NCI-H1417 (cell line): ENCODE data around the gene PRKN.
A peak's percentile ranks its signal among the peaks of the same experiment; 100 is the strongest.

Source experiments
- DNase-seq, 3 experiments: peaks; one replicate each; lab custom pipeline; 2025; lab: John Stamatoyannopoulos, UW

Gene PRKN

GRCh38 chr6:162181741-162182401, 545.7 kb downstream of the PRKN start:
- DNase-seq = no peak

DNA sequence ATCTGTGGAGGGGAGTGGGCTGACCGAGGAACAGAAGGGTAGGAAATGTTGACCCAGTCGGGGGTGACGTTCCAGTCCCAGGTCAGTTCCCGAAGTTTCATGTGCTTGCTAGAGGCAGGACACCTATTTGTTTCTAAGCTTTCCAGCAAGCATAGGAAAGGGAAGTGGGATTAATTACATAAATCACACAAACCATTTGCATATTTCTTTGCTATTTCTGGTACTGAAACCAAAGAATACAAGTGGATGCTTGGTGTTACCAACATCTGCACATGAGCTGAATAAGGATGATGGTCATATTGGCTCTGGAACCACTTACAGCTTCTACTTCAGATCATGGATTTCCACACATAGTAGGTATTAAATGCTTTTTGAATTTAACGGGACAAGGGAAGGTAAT, 546.5 kb downstream of the PRKN start:
- no peak for DNase-seq

- DNase-seq = no peak
These were observed 548.2 kb downstream of the PRKN start for GRCh38 chr6:162179196-162179951.

DNA sequence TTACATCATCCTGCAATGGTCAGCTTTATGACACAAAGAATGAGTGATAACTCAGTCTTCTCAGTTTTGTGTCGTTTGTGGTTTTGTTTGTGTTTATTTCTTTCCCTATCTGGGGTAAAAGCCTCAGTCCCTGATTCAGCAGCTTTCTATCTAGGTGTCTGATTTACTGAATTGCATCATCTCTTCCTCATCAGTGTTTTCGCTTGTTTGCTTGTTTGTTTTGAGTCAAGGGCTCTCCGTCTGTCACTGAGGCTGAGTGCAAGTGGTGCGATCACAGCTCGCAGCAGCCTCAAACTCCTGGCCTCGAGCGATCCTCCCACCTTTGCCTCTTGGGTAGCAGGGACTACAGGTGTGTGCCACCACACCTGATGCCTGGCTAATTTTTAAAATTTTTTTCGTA, 548.9 kb downstream of the PRKN start:
- DNase-seq = no peak

DNA sequence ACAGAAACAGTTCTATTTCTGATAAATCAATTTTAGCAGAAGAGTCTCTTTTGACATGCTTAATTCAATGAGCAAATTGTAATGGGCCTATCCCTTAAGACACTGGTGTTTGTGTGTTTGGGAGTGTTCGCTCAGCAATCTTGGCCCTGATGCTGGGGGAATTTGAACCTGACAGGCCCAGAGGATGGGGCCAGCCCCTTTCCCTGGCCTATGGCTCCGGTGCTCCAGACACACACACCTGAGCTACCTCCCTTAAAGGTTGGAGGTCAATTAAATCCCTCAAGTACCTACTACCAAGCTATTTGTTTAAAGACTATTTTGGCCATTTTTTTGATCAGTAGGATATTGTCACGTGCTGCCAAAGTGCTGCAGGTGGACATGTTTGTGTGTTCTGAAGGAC, 549.3 kb downstream of the PRKN start:
- DNase-seq = peak in 2 of 3 experiments; percentile 23 to 60

- DNase-seq = peak in 2 of 3 experiments; percentile 72 to 93
These were observed 549.8 kb downstream of the PRKN start for GRCh38 chr6:162177746-162178145.

DNA sequence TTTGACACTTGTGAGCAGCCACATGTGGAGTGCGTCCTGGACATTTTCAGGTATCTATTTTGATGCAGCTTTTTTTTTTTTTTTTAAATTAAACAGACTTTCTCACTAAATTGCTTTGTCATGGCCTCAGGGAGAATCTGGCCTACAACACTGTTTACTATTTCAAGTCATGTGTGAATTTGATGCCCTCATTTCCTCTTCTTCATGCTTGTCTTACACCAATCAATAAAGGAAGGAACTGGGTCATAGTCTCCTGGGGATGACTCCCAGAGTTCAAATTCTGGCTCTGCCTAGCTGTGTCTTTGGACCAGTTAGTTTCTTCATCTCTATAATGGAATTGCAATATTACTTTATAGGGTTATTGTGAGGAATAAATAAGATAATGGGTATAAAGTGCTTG, 554.1 kb downstream of the PRKN start:
- DNase-seq = peak in 2 of 3 experiments; percentile 3 to 25

GRCh38 chr6:162165479-162165878, 562.1 kb downstream of the PRKN start:
- no peak for DNase-seq

- DNase-seq = peak in 1 of 3 experiments; percentile 13
These were observed 570.2 kb downstream of the PRKN start for GRCh38 chr6:162157167-162157870.

- no peak for DNase-seq
These were observed 571.4 kb downstream of the PRKN start for GRCh38 chr6:162156146-162156545.

DNA sequence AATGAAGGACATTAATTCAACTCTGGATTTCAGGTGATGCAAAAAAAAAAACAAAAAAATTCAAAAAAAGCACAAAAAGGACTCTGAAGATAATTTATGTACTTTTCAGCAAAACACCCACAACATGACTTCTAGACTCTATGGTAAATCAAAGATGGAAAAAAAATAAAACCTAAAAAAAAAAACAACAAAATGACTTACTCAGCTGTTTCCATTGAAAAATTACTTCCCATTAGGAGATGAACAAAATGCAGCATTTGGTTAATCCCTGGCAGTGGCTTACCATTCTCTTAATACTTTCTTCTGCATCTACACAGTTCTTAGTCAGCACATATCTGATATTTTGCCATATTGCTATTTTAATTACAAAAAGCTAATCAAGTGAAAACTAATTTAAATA, 572.6 kb downstream of the PRKN start:
- no peak for DNase-seq

GRCh38 chr6:162154001-162154400, 573.6 kb downstream of the PRKN start:
- DNase-seq = no peak

DNA sequence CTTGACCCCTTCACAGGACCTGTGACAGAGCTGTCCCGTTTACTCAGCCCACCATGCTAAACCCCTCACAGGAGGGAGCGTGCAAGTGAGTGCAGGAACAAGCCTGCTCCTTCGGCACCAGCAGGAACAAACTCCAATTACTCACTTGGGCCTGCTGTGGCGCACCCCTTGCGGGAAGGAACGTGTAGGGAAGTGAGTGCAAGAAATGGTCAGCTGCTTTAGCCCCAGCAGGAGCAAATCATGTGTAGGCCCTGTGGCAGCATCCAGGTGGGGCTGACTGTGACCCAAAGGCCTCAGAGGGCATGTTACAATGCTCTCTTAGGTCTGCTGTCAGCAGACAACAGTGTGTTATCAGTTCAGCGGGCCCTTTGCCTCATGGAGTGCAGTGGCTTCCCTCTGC, 574.4 kb downstream of the PRKN start:
- DNase-seq = no peak

- no peak for DNase-seq
These were observed 576.4 kb downstream of the PRKN start for GRCh38 chr6:162151021-162151665.

DNA sequence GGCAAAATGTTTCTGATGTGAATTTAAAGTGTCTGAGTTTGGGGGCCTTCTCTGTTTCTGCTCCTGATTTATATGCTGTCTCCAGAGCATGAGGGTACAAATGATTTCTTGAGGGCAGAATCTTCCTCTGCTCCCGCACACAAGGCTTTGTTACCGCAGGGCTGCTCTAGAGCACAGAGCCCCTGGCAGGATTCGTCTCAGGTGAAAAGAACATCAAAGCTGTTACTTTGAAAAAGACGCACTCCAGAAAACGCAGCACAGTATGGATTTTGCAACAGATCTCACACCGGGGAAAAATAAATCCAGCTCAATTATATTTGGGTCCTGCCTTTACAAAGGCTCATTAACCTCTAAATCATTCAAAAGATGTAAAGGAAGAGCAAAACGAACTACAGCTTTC, 577.3 kb downstream of the PRKN start:
- DNase-seq = no peak

- DNase-seq = no peak
These were observed 577.8 kb downstream of the PRKN start for GRCh38 chr6:162149786-162150185.

DNA sequence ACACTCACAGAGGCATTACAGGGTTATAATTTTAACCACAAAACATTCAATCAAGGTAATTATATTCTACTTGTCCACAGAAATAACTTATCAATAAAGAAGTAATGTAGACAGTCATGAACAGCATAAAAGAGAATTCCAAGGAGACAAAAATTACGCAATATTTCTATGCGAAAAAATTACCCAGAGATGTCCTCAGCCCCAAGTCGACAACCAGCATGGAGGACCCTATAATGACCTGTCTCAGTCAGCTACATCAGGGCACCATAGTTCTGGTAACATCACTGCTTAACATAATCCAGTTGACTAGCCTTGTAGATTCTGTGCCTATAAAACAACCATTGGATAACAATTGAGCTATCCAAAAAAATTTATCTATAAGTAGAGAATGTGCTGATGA, 579.8 kb downstream of the PRKN start:
- DNase-seq = no peak

DNA sequence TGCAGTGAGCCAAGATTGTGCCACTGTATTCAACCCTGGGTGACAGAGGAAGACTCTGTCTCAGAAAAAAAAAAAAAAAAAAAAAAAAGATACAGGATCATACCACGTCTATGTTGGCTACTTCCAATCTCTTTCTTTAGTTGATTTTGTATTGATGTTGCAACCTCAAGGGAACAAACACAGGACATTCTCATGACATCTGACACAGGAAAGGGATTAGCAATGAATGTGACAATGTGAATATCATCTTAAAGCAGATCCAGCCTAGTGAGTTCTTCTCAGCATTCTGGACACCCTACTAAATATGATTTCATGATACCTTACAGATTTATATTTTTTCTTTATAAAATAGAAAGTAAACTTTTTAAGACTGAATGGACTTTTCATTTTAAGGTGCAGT, 580.3 kb downstream of the PRKN start:
- DNase-seq = no peak

DNA sequence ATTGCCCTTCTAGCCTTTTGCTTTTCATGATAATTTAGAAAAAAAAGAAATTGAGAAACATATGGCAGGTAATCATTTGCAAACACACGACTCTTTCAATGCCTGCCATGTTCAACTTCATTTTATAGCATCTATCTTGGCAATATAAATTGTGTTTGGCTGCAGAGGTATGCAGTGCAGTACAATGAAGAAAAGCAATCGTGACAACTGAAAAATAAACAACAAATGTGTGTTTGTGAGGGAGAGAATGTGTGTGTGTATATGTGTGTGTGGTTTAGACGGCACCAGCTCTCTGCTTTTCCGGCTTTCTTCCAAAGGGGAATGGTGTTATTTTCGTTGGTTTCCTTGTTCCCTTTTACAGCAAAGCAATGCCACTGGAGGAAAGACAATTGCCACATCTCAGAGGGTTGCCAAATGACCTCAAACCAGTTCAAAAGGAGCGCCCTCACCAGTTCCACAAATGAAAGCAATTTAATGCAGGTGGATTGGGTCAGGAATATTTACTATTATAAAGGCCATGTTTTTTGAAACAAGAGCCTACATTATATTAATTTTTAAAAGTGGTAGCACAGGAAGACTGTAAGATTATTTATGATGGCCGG, 587.2 kb downstream of the PRKN start:
- no peak for DNase-seq

DNA sequence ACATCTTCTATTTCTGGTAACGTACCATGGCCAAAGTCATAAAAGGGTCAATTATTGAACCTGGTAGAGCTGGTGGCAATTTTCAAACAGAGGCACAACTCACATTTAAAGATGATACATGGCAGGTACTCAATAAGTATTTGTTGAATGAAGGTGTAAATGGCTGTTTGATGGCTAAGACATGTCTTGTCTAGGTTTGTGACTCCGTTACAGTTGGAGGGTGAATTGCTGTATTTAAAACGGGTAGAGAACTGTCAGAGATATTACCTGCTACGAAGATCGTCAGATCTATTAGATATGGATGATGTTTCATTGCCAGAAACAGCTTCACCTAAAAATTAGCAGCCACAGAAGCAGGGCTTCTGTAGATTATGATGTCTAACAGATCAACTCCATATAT, 601.9 kb downstream of the PRKN start:
- DNase-seq = no peak

DNA sequence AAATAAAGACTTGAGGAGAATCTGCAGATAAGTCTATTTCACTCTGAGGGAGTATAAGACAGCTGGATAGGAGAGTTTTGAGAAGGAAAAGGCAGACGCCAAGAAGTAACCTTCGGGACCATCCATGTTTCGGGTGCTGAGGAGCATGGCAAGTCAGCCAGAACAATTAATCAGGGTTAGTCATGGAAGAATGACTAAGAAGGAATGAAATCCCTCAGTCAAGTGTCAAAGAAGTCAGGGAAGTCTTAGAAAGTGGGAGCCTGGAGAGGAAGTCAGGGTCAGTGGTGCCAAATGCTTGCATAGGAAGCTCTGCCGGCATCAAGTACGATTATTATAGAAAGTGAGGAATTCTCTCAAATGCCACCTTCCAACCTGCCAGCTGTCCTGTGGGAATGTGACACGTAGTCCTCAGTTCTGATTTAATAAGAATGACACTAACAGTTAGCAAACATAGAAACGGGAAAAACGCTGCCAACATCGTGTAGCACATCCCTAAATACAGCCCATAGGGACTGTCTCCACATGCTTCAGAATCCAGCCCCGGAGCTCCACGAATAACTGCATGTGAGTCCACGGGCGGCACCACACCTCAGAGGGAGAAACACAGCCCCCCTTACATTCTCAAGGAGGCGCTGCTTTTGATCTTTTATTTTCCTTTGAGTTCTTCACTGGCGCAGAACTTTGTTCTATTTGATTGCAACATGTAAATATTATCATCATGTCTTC, 602.7 kb downstream of the PRKN start:
- no peak for DNase-seq
